NCI-H526 treated with DMSO at 0.1 percent for 48 hours (cell line): ENCODE data around the gene TPSD1.
"Not testable (repeated sequence)": the region's sequence is repeated elsewhere in the genome, so short reads cannot be mapped to it uniquely, and the experiment has no call there.

Source experiments
- DNase-seq: peaks from one replicate; lab custom pipeline; 2025; lab: John Stamatoyannopoulos, UW

The TPSD1 gene

DNA sequence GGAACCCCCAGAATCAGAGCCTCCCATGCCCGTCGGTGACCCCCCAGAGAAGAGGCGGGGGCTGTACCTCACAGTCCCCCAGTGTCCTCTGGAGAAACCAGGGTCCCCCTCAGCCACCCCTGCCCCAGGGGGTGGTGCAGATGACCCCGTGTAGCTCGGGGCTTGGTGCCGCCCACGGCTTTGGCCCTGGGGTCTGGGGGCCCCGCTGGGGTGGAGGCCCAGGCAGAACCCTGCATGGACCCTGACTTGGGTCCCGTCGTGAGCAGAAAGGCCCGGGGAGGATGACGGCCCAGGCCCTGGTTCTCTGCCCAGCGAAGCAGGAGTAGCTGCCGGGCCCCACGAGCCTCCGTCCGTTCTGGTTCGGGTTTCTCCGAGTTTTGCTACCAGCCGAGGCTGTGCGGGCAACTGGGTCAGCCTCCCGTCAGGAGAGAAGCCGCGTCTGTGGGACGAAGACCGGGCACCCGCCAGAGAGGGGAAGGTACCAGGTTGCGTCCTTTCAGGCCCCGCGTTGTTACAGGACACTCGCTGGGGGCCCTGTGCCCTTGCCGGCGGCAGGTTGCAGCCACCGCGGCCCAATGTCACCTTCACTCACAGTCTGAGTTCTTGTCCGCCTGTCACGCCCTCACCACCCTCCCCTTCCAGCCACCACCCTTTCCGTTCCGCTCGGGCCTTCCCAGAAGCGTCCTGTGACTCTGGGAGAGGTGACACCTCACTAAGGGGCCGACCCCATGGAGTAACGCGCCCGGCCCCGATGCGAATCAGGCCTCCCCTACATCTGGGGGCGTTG, 34.8 kb upstream of the TPSD1 start:
- DNase-seq = no peak

DNA sequence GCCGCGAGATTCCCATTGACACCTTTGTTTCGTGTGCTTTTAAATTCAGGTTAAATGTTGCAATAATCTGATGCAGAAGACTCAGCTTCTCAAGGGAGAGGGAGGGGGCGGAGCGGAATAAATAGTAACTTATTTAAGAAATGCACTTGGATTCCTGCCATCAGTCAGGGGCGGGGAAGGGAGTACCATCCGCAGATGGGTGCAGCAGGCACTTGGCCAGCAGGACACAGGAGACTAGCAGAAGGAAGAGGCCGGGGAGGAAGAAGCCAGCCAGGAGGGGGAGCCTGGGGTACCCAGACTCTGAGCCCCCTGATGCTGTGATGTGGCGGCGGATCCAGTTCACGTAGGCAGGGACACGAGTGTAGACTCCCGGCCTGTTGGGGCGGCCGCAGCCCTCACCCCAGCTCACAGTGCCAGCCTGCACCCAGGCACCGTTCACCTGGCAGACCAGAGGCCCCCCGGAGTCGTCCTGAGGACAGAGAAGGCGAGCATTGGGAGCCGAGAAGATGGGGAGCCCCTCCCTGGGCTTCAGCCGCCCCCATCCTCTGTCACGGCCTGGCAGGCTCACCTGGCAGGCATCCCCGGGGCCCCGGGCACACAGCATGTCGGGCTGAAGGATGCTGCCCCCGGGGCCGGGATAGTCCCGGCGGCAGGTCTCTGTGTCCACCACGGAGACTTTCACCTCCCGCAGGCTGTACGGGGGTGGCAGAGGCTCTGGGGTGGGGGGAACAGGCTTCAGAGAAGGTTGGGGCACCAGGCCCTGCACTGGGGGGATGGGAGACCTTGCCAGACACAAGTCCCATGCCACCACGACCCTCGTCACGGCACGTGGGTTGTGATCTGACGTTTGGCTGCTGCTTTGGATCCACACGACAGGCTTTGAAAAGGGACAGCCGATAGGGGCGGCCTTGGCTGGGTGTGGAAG, 34.0 kb upstream of the TPSD1 start:
- DNase-seq = no peak

DNA sequence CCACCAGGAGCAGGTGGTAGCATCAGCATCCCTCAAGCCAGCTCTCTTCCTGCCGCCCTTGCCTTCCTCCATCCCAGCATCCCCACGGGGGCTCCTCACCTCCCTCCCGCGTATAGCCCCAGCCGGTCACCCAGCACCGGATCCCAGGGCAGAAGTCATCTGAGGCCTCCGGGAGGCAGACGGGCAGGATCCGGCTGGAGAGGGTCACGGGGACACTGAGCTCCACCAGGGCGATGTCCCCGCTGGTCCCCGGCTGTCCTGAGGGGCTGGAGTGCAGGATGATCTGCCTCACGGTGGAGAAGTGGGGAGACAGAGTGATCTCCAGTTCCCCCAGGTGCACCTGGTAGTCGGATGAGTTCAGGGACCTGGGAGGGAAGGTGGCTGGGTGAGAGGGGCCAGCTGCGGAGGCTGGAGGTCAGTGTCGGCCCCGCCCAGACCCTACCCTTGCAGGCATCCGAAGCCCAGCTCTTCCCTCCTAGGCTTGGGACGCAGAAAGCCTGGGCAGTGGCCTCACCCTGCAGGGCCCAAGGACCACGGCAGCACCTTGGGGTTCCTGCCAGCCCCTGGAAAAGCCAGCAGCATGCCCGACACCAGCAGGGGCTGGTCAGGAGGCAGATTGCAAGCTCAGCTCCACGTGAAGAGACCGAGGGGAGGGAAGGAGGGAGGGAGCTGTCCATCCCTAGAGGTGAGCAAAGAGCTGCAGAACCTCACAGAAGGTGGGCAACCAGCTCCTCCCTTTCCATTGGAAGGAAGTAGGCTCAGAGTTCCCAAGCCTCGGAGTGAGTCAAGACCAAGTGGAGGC, 33.1 kb upstream of the TPSD1 start:
- DNase-seq = no peak

DNA sequence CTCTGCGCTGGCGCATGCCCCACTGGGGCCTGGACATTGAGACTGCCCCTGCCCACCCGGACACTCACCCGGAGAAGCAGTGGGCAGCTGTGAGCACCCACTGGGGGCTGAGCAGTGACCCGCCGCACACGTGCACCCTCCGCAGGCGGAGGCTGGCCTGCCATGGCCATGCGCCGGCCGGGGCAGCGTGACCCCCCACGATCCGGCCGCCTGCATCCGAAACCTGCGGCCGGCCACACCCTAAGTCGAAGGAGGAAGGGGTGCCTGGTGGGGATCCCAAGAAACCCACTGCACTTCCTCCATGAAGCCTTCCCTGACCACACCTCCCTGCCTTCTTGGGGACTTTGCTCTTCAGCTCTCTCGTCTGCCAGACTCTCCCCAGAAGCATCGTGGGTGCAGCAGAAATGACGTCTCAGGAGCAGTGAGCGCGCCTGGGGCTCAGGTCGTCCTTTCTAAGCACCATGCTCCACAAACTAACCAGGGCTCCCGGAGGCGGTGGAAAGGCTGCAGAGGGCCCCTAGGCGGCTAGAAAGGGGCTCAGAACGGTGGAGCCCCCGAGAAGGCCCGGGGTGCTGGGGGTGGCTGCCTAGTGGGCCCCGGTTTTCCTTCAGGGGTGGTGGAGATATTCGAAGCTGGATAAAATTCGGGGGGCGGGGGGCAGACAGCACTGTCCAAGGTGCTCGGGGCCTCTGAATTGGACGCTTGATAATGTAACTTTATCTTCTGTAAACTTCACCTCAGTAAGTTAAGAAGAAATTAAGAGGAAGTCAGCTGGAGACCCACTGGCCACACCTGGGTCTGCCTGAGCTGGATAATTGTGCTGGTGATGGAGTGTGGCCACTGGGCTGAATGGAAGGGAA, 32.3 kb upstream of the TPSD1 start:
- no peak for DNase-seq

DNA sequence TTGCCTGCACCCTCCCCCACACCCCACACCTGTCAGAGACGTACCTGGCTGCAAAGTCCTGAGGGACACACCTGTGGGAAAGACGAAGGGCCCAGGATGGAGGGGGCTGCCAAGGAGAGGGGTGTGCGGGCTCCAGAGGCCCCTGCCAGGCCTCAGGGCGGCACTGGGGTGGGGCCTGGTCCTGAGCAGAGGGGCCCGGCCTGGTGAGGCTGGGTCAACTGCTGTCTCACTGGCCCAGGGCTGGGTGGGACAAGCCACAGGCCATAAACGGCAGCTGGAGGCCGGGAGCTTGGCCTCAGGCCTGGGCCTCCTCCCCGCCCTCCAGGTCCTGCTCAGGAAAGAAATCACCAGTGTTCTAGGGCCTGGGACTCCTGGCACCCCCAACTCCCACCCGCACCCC, 31.3 kb upstream of the TPSD1 start:
- DNase-seq = no peak

DNA sequence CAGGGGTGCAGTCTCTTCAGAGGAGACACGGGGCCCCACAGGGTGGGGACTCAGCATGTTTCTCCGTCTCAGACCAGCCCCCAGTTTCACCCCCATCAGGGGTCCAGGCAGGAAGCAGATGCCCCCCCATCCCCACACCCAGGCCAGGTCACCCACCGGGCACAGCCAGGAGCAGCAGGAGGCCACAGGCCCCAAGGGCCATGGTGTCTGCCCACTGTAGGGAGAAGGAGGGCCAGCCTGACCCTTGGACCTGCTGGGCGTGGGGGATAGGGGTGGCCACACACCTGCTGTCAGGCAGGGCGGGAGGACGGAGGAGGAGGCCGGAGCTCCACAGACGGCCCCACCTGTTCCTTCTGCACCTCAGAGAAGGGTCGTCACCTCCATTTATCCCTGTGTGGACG, 30.8 kb upstream of the TPSD1 start, which contains the start of gene TPSG1:
TPSG1 (minus strand) TSS at position 218 of the 401 bp plus-strand sequence; CDS start at position 202, 16 bp downstream.
- no peak for DNase-seq

DNA sequence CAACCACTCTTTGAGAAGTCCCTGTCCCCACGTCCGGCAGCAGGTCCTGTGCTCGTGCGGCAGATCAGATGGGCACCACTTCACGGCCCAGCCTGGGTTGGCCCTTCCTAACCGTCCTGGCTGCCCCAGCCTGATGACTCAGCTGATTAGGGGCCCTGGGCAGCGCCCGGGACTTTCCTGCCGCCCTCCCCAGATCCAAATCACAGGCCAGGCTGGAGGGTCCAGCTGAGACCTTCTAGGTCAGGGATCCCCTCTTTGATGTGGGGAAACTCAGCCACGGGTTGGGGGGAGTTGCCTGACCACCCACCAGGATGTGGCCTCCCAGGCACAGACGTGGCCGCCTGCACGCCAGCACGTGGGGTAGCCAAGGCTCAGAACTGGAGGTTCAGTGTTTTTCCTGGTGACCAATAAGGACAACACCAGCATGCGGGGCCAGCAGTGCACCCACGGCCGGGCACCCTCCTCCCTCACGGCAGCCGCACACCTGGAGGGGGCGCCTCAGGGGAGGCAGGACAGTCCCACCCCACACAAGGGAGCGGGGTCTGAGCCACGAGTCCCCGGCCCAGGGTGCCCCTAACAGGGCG, 30.0 kb upstream of the TPSD1 start:
- not testable (repeated sequence) for DNase-seq

DNA sequence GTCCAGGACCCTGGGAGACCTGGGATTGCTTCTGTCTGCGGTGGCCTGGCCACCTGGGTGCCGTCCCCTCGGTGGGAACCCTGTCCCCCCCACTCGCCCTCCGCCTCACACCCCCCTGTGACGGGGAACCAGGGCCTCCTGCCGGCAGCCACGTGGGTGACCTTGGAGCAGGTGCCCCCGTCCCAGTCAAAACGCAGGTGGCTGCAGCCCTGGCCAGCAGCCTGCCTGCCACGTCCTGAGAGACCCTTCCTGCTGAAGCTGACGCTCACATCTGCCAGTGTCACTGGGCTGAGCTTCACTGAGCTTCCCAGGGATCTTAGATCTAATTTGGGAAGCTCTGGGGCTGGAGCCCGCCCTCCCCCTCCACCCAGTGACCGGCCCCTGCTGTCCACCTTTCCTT, 29.2 kb upstream of the TPSD1 start:
- not testable (repeated sequence) for DNase-seq

DNA sequence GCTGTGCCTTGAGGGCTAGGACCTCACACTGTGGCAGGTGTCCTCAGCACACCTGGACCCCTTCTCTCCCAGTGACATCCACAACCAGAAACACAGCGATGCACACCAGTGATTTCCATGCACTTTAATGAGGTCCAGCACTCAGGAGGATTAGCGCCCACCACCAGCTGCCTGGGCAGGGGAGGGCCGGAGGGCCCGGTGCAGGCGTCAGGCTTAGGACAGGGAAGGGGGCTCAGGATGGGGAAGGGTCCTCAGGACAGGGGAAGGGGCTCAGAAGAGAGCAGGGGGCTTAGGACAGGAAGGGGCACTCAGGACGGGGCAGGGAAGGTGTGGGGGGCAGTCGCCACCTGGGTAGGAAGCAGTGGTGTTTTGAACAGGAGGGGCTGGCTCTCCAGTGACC, 27.6 kb upstream of the TPSD1 start:
- not testable (repeated sequence) for DNase-seq

DNA sequence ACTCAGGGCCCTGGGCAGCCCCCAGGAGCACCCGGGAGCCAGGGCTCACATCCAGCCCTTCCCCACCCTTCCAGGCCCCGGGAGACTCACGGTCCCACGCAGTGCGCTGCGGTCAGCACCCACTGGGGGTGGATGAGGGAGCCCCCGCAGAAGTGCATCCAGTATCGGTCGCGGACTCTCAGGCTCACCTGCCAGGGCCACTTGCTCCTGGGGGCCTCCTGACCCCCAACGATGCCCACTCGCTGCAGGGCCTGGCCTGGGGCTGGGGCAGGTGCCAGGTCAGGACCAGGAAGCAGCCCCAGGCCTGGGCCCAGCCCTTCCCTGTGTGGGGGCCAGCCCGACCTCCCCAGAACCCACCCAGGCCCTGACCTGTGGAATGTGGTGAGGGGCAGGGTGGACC, 26.4 kb upstream of the TPSD1 start:
- DNase-seq = not testable (repeated sequence)

DNA sequence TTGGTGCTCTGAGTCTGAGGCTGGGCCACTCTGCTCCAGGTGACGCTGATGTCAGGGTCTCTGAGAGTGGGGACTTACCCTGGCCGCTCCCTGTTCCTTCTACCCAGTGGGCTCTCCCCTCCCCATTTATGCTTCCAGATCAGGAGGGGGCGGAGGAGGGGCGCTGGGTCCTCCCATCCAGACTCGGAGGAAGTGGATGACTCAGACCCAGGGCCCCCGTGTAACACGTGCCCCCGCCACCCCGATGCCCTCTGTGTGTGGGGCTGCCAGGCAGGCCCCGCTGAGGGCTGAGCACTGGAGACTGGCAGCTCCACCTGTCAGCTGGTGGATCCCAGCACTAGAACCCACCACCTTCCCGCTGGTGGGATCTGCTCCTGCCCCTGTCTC, 25.8 kb upstream of the TPSD1 start, which contains the start of gene TPSB2:
TPSB2 (minus strand) TSS at position 101 of the 387 bp plus-strand sequence. CDS start 233 bp downstream, outside the sequence.
- not testable (repeated sequence) for DNase-seq

DNA sequence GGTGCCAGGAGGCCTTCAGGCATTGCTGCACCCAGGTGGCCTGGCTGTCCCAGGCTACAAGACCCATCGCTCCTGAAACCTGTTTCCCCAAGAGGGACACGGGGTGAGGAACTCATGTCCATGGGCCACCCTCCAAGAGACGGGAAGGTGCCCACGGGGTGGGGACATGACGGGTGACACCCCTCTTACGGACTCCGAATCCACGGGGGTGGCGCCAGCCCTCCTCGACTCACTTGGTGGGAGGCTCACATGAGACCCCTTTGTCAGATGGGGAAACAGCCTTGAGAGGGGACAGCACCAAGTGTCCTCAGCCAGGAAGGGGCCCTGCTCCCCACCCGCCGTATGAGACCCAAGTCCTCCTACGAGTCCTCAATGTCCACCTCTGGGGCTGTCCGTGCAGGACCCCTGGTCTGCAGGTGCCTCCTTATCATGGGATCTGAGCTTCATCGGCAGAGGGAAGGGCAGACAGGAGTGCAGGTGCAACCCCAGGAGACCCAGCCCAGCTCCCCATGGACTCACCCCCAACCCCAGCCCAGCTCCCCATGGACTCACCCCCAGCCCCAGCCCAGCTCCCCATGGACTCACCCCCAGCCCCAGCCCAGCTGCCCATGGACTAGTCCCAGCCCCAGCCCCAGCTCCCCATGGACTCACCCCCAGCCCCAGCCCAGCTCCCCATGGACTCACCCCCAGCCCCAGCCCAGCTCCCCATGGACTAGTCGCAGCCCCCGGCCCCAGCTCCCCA, 25.2 kb upstream of the TPSD1 start:
- DNase-seq = not testable (repeated sequence)

DNA sequence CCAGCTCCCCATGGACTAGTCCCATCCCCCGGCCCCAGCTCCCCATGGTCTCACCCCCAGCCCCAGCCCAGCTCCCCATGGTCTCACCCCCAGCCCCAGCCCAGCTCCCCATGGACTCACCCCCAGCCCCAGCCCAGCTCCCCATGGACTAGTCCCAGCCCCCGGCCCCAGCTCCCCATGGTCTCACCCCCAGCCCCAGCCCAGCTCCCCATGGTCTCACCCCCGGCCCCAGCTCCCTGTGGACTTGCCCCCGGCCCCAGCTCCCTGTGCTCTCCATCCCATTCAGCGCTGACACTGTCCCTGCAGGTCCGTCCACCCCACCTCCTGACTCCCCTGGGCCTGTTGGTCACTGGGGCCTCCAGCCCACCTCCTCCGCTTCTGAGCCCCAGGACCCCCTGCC, 24.6 kb upstream of the TPSD1 start:
- not testable (repeated sequence) for DNase-seq

DNA sequence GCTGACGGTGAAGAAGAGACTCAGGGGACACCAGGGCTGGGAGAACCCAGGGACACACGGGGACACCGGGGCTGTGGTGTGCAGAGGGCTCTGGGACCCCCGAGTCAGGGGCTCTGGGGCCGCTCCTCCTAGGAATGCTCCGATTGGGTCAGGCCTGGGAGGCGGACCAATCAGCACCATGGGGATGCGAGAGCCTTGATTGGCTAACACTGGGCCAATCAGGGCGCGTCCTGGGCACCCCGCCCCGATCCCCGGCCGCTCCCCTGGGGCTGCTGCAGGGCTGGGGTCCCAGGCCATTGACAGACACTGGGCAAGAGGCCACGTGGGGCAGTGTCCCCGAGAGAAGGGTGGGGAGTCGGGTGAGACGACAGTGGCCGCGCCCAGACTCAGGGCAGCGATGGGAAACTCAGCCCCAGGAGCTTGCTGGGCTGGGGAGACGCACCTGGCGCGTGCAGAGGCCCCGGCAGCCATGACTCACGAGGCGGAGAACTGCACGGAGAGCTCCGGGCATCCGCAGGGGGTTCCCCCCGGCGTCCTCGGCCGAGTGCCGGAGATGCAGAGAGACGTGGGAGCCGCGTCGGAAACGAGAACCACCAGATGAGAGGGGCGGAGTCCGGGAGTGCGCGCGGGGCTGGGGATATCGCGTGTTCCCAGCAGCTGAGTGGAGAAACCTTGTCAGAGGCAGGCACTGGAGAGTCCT, 23.7 kb upstream of the TPSD1 start:
- not testable (repeated sequence) for DNase-seq

DNA sequence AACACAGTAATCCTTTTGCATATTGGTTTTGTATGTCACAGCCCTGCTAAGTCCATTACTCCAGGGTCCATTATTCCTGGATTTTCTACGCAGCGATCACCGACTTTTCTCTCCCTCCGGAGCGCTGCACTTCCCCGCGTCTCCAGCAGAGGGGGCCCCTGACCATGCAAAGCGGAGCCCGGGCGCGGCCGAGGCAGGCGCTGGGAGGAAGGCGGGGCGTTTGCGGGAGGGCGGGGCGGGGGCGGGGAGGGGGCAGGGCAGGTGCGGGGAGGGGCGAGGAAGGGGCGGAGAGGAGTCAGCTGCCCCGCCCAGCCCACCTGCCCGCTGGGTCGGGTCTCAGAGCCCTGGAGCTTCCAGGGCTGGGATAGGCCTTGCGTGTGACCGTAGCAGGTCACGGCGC, 19.2 kb upstream of the TPSD1 start:
- DNase-seq = not testable (repeated sequence)

DNA sequence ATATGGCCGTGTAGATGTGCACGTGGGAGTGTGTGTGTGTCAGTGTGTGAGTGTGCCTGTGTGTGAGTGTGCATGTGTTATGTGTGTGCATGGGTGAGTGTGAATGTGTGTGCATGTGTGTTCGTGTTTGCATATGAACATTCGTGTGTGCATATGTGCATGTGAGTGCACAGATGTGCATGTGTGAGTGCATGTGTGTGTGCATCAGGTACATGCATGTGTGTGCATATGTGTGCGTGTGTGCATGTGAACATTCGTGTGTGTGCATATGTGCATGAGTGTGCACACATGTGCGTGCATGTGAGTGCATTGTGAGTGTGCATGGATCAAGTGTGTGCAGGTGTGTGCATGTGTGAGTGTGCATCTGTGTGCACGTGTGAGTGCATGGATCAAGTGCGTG, 17.9 kb upstream of the TPSD1 start:
- no peak for DNase-seq

DNA sequence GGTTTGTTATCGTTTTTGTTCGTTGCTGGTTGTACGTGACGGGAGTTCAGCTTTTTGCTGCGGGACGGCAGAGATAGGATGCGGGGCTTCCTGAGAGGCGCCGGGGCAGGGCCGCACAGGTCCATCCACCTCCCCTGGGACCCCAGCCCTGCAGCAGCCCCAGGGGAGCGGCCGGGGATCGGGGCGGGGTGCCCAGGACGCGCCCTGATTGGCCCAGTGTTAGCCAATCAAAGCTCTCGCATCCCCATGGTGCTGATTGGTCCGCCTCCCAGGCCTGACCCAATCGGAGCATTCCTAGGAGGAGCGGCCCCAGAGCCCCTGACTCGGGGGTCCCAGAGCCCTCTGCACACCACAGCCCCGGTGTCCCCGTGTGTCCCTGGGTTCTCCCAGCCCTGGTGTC, 17.0 kb upstream of the TPSD1 start:
- DNase-seq = not testable (repeated sequence)

DNA sequence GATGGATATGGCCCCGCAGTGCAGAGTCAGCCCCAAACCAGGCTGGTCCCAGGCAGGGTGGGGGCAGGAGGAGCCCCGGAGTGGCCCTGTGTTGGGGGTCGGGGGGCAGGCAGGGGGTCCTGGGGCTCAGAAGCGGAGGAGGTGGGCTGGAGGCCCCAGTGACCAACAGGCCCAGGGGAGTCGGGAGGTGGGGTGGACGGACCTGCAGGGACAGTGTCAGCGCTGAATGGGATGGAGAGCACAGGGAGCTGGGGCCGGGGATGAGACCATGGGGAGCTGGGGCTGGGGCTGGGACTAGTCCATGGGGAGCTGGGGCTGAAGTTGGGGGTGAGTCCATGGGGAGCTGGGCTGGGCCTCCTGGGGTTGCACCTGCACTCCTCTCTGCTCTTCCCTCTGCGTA, 16.3 kb upstream of the TPSD1 start:
- not testable (repeated sequence) for DNase-seq

DNA sequence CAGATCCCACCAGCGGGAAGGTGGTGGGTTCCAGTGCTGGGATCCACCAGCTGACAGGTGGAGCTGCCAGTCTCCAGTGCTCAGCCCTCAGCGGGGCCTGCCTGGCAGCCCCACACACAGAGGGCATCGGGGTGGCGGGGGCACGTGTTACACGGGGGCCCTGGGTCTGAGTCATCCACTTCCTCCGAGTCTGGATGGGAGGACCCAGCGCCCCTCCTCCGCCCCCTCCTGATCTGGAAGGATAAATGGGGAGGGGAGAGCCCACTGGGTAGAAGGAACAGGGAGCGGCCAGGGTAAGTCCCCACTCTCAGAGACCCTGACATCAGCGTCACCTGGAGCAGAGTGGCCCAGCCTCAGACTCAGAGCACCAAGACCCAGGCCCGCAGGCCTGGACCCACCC, 15.4 kb upstream of the TPSD1 start, which contains the start of gene TPSAB1:
TPSAB1 (plus strand) TSS at position 270 of the 400 bp plus-strand sequence. CDS start 234 bp downstream, outside the sequence.
- not testable (repeated sequence) for DNase-seq
